GM15510 (cell line): ENCODE measurements around the gene CD3E.

Experiments
- POLR2A ChIP-seq: IDR thresholded peaks from 3 replicates; pipeline ENCODE4 v1.6.1; 2011; ENCODE audit warnings: borderline replicate concordance; ENCODE audit not compliant: insufficient read length; ENCODE audit errors: extremely low read depth

Gene CD3E

GRCh38 chr11:118282606-118283005 lies 21.9 kb upstream of the CD3E start:
- TF ChIP-seq POLR2A: no peak

GRCh38 chr11:118283037-118283636 lies 21.4 kb upstream of the CD3E start:
- TF ChIP-seq POLR2A: no peak

- no peak for TF ChIP-seq POLR2A
Observed at GRCh38 chr11:118283756-118284350, 20.7 kb upstream of the CD3E start.

GRCh38 chr11:118286545-118286944 lies 18.0 kb upstream of the CD3E start:
- no peak for TF ChIP-seq POLR2A

GRCh38 chr11:118287006-118287405 lies 17.5 kb upstream of the CD3E start:
- no peak for TF ChIP-seq POLR2A

GRCh38 chr11:118289401-118289800 lies 15.1 kb upstream of the CD3E start:
- no peak for TF ChIP-seq POLR2A

- no peak for TF ChIP-seq POLR2A
Observed at GRCh38 chr11:118290923-118291322, 13.6 kb upstream of the CD3E start.

- no peak for TF ChIP-seq POLR2A
Observed at GRCh38 chr11:118291477-118292135, 12.9 kb upstream of the CD3E start.

- TF ChIP-seq POLR2A: no peak
Observed at GRCh38 chr11:118294053-118294452, 10.5 kb upstream of the CD3E start.

GRCh38 chr11:118295199-118295598 lies 9.3 kb upstream of the CD3E start:
- TF ChIP-seq POLR2A: no peak

- TF ChIP-seq POLR2A: no peak
Observed at GRCh38 chr11:118295815-118296454, 8.6 kb upstream of the CD3E start.

GRCh38 chr11:118301600-118302195 lies 2.8 kb upstream of the CD3E start:
- no peak for TF ChIP-seq POLR2A

- TF ChIP-seq POLR2A: no peak
Observed at GRCh38 chr11:118304227-118304567, 333 bp upstream of the CD3E start.

- TF ChIP-seq POLR2A: no peak
Observed at GRCh38 chr11:118305726-118306125, 1.2 kb downstream of the CD3E start.

GRCh38 chr11:118306556-118306955 lies 2.0 kb downstream of the CD3E start:
- no peak for TF ChIP-seq POLR2A
